RCC 7860 (cell line): ENCODE results near the gene MMP2.

Experiments used
- DNase-seq: peaks from one replicate; pipeline ENCODE4 v3.0.0-alpha.2; 2015; ENCODE audit warnings: low spot score
- FAIRE-seq: peaks from 2 replicates; lab custom pipeline; 2012; peaks lifted over from hg19 to GRCh38; lab: Jason Lieb, UNC

The MMP2 gene

GRCh38 chr16:55508941-55509931 is 30.2 kb downstream of the MMP2 start, which contains the start of gene LPCAT2:
Gene LPCAT2, plus strand, starts transcription at chr16:55509072. Its CDS starts 110 bp downstream, at chr16:55509182.
- DNase-seq = peak; percentile 72
- peak; percentile 41 for FAIRE-seq

- no peak for DNase-seq
- FAIRE-seq = no peak
These were observed 31.3 kb downstream of the MMP2 start for GRCh38 chr16:55510185-55510805.

- FAIRE-seq (no peak), DNase-seq (no peak)
These were observed 33.9 kb downstream of the MMP2 start for GRCh38 chr16:55512941-55513340.

GRCh38 chr16:55513616-55514015 is 34.6 kb downstream of the MMP2 start:
- DNase-seq (peak; percentile 31), FAIRE-seq (peak; percentile 41)

GRCh38 chr16:55515111-55515510 is 36.1 kb downstream of the MMP2 start:
- DNase-seq = peak; percentile 69
- FAIRE-seq = peak; percentile 89

- no peak for DNase-seq
- FAIRE-seq = no peak
These were observed 42.8 kb downstream of the MMP2 start for GRCh38 chr16:55521792-55522191.

GRCh38 chr16:55526441-55526840 is 47.4 kb downstream of the MMP2 start:
- FAIRE-seq (no peak), DNase-seq (no peak)

- DNase-seq (no peak), FAIRE-seq (no peak)
These were observed 48.9 kb downstream of the MMP2 start for GRCh38 chr16:55527885-55528284.

GRCh38 chr16:55529018-55529417 is 50.0 kb downstream of the MMP2 start:
- DNase-seq = no peak
- FAIRE-seq = no peak

- DNase-seq (no peak), FAIRE-seq (no peak)
These were observed 51.4 kb downstream of the MMP2 start for GRCh38 chr16:55530316-55530856.

GRCh38 chr16:55532227-55532626 is 53.2 kb downstream of the MMP2 start:
- FAIRE-seq = peak; percentile 20

GRCh38 chr16:55534756-55535155 is 55.8 kb downstream of the MMP2 start:
- DNase-seq (no peak), FAIRE-seq (no peak)

More at GRCh38 chr16:55532227-55532626, 53.2 kb downstream of the MMP2 start:
- DNase-seq = no peak

GRCh38 chr16:55539049-55539448 is 60.1 kb downstream of the MMP2 start:
- no peak for DNase-seq
- FAIRE-seq = no peak

- DNase-seq = no peak
- FAIRE-seq = no peak
These were observed 60.5 kb downstream of the MMP2 start for GRCh38 chr16:55539488-55539887.

- DNase-seq (no peak), FAIRE-seq (no peak)
These were observed 61.2 kb downstream of the MMP2 start for GRCh38 chr16:55540221-55540620.

GRCh38 chr16:55542459-55543082 is 63.6 kb downstream of the MMP2 start:
- peak; percentile 54 for DNase-seq
- FAIRE-seq = peak; percentile 87

- DNase-seq (peak; percentile 14), FAIRE-seq (peak; percentile 82)
These were observed 64.5 kb downstream of the MMP2 start for GRCh38 chr16:55543472-55543871.

- FAIRE-seq (no peak), DNase-seq (peak; percentile 13)
These were observed 73.6 kb downstream of the MMP2 start for GRCh38 chr16:55552621-55553020.

GRCh38 chr16:55555436-55555835 is 76.4 kb downstream of the MMP2 start:
- DNase-seq (no peak), FAIRE-seq (no peak)
